HG03060 (cell line): ENCODE data around the gene RPL37.
"Not testable (repeated sequence)": the region's sequence is repeated elsewhere in the genome, so short reads cannot be mapped to it uniquely, and the experiment has no call there.

Experiments used
- ATAC-seq: cut with Tn5 transposase; IDR thresholded peaks from one replicate; pipeline ENCODE4 v1.9.1; 2021; ENCODE audit warnings: low read depth, moderate number of reproducible peaks; ENCODE audit not compliant: unreplicated experiment

The RPL37 gene

DNA sequence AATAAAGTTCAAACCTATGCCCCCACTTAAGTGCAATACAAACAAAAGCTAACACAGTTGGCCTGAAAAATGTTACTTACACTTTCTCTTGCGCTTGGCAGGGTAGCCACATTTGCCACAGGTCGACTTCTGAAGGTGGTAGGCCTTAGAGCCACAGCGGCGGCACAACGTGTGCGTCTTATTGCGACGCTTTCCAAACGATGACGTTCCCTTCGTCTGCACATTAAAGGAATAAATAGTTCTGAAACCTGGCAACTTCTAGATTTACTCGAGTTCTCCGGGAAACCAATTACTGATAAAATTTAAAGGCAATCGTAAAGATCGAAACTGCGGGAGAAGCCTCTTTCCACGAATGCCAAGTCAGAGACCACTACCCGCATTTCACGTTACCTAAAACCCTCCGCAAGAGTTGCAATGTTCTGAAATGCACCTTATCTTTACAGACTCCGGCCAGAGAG lies 602 bp downstream of the RPL37 start:
- ATAC-seq = no peak

DNA sequence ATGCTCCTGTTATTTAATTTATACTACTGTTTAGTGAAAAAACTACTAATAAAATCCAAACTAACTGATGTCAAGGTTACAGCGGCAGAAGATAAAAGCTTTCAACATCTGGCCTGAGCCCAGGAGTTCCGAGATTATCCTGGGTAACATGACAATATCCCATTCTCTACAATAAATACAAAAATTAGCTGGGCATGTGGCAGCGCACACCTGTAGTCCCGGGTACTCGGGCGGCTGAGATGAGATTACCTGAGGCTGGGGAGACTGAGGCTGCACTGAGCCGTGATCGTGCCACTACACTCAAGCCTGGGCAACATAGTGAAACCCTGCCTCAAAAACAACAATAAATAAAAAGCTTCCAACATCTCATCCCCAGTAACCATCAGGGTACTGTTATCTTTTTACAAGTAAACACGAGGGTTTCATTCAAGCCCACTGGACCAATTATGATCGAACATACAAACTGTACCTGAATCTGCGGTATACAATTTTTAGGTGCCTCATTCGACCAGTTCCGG lies 1.3 kb downstream of the RPL37 start:
- ATAC-seq = no peak

DNA sequence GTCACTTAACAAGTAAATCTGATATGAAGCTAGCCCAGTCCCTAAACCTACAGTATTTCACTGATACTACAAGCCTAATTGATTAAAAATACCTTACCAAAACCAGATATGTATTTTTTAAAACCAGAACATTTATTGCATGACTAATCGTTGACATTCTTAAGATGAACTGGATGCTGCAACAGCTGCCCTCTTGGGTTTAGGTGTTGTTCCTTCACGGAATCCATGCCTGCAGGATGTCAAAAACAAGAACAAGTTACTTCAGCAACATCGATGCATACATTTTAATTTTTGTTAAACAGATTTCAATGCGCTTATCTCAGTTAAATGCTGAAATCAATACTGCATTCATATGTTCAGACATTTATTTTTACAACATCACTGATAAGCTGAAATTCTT lies 2.7 kb downstream of the RPL37 start:
- no peak for ATAC-seq

DNA sequence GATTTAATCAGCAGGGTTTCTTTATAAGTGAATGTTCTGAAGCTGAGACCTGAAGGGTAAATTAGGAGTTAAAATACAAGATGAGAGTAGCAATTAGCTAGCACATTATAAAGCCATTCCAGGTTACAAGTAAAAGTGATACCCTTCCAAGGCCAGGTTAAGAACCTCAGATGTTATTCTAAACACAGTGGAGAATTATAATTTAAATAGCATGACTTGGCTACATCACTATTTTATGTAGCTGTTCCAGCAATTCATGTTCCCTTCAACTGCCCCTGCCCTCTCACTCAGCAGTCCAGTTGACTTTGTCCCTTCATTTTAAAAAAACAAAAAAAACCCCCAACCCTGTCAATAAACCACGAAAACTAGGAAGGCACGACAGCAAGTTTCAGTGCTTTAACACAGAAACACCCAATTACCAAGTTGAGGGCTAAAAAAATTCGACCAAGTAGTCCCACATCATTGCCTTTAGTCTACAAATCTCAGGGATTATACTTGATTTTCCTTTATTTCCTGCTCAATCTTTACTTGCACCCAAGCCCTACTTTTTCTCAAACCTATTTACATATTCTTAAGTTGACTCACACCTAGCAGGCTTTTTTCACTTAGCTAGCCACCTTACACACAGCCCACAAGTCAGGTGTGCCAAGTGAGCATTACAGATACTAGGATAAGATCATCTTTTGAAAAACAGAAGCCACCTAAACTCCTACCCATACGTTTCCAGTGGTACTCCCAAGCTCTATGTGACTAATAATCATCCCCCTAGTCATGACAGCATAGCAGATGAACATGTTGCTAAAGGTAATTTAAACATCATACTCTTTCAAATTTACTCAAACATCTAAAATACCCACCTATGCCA lies 3.4 kb downstream of the RPL37 start:
- no peak for ATAC-seq

DNA sequence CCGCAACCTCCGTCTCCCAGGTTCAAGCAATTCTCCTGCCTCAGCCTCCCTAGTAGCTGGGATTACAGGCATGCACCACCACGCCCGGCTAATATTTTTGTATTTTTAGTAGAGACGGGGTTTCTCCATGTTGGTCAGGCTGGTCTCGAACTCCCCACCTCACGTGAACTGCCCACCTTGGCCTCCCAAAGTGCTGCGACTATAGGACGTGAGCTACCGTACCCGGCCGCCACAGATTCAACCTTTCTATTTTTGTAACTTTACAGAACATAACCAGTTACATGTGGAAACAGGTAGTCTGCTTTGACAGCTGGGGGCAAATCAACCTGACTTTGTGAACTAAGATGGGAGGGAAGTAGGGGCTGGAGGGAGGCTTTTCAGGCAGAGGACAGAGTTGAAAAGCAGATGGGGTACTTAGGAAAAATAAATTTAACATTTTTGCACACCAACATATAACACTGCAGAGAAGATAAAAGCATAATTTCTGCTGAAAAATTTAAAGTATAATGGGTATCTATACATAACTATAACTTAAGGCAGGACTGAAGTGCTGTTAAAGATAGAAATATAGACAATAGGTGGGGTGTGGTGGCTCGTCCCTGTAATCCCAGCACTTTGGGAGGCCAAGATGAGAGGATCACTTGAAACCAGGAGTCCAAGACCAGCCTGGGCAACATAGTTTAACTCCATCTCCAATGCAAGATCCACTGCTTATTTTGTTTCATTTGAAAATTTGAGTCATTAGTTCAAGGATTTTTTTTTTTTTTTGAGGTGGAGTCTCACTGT lies 5.1 kb downstream of the RPL37 start:
- no peak for ATAC-seq

DNA sequence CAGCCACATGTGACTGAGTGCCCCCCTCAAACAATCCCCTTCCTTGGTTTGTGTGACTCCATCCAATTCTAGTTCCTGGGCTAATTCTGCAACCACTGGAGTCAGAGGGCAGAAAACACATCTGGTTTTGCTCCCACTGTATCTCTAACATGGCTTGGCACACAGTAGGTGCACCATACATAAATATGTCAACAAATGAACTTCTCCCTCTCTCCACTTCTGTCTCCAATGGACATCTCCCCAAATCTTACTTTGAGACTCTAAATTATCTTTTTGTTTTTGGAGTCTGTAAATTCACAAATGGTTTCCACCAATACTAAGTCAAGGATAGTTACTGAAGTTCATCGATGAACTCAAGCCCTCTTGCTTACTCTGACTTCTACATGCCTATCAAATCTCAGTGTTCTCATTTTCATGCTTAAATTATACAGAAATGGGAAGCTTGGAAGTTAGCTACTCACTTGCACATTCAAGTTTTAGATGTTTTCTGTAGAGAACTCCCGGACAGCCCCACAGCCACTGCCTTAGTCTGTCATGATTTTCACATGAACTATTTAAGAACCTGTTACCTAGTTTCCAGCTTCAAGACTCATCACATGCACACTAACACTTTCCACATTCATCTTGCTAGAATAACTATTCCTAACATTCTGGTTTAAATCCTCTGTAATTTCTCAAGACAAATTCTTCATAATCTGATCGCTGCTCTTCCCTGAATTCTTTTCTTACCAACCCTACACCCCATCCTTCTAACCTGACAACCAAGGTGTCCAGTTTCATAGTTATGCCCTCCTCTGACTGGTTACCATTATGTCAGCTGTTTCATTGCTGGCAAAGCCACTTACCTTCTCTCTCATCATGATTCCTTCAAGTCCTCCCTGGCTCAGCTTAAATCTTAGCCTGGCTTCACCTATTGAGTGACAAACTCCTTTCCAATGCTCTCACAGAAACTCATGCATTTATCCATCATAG lies 6.0 kb downstream of the RPL37 start:
- ATAC-seq = no peak

DNA sequence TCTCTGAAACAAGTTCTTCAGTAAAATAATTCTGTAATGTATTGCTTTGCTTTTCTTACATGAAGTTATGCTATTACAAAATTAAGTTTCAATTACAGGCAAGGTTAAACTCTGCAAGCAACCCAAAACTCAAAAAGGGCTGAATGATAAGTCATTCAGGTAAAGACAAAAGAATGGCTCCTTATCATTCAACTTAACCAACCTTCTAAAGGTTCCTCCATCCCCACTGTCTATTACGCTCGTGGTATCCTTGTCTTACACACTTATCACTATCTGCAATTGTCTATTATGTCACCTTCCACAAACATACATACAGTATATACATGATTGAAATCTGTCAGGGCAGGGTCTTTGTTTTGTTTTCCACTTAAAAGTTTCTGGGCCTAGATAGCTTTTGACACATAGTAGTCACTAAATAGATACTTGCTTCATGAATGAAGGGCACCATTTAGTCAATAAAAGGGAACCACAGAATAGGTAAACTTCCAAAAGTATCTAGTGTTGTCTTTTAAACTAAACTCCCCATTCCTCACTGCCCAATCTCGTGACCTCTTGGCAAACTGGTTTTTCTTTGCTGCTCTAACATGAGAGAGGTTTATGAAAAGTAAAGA lies 6.9 kb downstream of the RPL37 start:
- no peak for ATAC-seq

DNA sequence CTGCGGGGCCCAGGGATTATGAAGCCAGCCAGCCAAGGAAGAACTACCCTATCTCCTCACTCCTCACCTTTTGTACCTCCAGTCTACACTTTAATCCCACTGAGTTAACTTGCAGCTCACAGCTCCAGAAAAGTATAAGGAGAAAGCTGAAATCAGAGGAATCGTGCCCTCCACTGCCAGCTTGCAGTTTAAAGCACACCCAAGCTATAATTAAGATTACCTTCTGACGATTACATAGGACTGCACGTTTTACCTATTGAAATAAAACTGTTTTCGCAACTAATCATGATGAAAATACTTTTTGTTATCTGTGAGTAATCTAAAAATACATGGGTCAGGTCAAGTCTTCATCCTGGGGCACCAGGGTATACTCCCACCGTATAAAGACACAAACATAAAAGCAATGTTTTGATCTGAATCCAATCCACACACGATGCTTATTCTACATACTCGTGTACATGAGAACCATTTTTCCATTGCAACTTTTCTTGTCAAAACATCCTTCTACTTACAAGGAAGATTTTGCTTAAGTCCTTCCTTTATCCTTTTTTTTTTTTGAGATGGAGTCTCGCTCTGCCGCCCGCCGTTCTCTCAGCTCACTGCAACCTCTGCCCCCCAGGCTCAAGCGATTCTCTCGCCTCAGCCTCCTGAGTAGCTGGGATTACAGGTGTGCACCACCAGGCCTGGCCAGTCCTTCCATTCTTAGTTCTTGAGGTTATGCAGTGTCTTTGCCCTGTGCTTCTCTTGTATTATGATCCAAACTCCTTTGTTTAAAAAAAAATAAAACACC lies 7.6 kb downstream of the RPL37 start:
- ATAC-seq = no peak

DNA sequence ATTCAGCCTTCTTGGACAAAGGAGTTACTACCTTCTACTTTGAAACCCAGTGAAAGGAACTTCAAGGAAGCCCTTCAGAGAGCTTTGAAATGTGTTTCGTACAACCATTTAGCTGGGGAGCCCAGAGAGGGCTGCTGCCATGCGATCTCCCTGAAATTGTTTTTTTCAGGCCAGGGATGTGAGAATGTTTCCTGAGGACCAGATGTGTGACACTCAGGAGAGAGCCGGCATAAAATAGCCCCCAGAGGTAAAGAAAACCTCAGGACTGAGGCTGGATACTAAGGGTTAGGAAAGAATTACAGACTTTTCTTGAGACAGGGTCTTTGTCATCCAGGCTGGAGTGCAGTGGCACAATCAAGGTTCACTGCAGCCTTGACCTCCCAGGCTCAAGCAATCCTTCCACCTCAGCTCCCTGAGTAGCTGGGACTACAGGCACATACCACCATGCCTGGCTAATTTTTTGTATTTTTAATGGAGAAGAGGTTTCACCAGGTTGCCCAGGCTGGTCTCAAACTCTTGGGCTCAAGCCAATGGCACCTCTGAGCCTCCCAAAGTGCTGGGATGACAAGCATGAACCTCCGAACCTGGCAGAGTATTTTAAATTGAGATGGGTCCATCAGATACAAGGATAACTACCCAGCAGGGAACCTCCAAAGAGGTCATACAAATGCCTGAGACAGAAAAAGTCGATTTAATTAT lies 8.4 kb downstream of the RPL37 start:
- no peak for ATAC-seq

DNA sequence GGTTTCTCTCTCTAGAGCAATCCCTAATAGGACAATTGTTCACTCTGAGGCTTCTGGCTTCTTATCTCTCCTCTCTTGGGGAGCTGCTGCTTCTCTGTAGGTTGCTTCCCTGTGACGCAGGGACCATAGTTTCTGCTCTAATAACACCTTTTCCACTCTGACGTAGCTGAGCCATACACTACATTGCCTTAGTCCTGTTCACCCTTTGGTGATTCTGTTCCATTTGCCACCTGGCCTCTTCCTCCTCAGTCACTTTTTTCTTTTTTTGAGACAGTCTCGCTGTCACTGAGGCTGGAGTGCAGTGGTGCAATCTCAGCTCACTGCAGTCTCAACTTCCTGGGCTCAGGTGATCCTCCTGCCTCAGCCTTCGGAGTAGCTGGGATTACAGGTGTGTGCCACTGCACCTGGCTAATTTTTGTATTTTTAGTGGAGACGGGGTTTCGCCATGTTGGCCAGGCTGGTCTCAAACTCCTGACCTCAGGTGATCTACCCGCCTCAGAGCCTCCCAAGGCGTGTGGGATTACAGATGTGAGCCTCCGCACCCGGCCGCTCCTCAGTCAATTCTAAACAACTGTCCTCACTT lies 9.5 kb downstream of the RPL37 start:
- not testable (repeated sequence) for ATAC-seq

DNA sequence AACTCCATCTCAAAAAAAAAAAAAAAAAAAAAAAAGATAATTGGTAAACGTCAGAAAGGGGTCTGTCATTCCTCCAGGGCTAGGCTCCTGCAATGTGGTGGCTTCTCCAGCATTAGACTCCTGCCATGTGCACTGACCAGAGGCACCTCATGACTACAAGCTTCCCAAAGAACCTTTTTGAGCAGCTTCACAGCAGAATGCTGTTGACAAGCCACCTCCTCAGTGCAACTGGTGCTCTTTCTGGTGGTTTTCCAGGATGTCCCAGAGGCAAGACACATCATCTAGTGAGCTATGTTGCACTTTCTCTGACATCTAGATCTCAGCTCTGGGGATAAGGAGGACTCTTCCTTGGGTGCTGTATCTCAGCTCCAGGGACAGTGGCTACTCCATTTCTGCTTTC lies 11.6 kb downstream of the RPL37 start:
- ATAC-seq = no peak

DNA sequence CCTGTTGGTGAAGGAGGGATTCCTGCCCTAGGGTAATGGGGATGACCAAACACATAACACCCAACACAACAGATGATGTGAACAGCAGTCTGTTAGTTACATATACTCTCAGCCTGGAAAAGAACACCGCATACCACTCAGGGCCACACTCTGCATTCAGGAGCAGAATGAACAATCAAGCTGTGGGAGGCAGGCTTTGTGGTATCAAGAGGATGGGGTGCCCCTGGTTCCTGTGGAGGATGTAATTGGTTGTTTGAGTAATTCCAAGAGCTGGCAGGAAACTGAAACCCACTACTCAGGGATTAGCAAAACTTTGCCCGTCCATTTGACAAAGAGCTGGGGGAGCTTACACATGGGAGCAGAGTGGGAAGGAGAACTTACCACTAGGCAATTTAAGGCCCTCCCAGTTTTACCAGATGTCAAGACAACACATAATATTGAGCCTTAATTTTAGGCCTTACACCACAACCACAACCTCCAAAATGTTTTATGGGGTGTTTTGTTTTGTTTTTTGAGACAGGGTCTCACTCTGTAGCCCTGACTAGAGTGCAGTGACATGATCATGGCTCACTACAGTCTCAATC lies 21.2 kb downstream of the RPL37 start:
- no peak for ATAC-seq

DNA sequence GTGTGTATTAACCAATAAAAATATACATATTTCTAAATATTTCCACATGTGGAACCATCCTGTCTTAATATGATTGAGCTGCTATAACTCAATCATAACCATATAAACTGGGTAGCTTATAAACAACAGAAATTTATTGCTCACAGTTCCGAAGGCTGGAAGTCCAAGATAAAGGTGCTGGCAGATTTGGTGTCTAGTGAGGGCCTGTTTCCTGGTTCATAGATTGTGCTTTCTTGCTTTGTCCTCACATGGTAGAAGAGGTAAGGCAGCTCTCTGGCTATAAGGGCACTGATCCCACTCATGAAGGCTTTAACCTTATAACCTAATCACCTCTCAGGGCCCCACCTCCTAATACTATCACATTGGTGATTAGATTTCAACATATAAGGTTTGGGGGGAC lies 22.9 kb downstream of the RPL37 start:
- ATAC-seq = no peak

DNA sequence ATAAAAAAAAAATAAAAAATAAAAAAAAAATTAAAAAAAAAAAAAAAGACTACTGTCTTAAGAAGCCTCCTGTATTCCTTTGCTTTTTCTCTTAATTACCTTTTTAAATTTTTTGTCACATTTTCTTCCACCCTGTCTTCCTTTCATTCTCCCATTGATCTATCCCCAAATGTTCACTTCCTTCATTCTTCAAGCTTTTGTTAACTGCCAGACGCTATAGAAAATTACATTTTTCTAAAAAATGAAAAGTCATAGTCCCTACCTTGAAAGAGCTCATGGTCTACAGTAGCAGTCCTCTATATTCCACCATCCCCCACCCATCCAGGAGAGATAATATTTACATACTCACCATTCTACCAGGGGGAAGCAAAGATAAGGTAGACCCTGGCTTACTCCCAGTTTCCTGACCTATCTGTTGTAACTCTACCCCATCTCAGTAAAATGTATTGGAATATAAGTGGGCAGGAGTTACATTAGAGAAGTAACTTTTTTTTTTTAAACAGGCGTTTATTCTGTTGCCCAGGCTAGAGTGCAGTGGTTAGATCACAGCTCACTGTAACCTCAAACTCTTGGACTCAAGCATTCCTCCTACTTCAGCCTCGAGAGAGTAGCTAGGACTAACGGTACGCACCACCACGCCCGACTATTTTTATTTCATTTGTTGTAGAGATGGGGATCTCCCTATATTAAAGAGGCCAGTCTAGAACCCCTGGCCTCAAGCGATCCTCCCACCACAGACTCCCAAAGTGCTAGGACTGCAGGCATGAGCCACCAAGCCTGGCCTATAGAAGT lies 33.1 kb downstream of the RPL37 start:
- no peak for ATAC-seq

DNA sequence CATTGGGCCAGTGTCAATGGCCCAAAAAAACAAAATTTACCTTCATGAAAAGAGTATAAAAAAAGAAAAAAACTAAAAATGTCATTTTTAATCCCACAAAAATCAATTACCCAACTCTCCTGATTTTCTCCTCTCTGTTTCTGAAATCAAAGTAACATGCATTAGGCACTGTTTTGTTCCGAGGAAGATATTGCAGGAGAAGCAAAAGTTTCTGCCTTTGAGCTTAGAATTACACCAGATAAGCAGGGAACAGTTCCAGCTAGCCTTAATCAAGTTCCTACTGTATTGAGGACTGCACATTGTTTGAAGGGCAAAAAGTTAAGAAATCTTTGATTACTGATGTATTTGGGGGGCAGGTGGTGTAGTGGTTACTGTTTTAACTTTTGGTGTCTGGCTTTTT lies 35.8 kb downstream of the RPL37 start:
- no peak for ATAC-seq

DNA sequence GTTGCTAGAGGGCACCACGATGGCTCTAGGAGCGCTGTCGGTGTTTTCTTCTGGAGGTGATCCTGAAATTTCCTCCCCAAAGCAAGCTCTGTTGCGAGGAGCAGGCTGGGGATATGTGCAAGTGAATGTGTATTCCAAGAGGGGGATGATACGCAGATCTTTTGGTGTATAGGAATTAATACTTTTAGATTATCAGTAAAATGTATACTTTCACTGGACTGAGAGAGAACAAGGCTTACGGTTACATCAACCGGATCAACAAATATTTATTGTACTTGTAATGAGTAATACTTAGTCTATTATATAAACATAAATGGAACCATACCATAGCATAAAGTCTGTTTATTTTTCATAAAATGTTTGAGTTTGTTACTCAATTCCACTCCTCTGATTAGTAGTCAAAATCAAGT lies 36.2 kb downstream of the RPL37 start:
- no peak for ATAC-seq
